Measurements from ENCODE around the gene OOEP.

The OOEP gene

DNA sequence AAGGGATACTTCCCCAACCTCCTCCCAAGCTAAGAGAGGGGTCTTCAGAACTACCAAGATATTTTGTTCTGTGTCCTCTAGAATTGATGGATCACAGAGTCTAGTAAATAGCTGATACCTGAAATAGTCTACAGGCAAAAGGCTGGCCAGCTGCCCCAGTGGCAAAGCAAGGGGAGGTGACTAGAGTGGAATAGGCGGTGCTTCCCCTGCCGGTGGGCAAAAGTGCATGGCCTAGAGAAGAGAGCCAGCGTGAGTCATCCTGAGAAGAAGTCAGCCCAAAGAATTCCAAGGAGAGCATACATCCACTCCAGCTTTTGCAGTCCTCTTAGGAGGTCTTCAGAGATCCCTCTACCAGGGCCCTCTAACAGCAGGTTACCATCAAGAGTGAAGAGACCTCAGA lies 30.4 kb downstream of the OOEP start:
- no peak for FAIRE-seq

DNA sequence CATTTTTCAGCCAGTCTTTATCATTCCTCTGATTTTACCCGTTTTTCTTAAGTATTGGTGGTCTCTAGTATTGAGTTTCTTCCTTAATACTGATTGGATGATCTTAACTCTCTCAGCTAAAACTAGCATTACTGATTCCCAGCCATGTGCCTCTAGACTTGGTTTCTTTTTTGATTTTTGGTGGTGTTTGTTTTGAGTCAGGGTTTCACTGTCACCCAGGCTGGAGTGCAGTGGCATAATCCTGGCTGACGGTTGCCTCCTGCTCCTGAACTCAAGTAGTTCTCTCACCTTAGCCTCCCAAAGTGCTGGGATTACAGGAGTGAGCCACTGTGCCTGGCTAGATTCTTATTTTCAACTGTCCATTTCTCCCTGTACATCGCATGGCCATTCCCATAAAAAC lies 40.5 kb downstream of the OOEP start:
- TF ChIP-seq POLR2AphosphoS5 (IDR thresholded peaks at IDR 0.05; ENCODE audit: low read depth, low read length) = no peak
- no peak for TF ChIP-seq TAF1 (IDR thresholded peaks at IDR 0.05; ENCODE audit: borderline replicate concordance, low read depth, low read length)
- TF ChIP-seq POLR2A (IDR thresholded peaks at IDR 0.05; ENCODE audit: low read depth, low read length) = no peak
- DNase-seq (ENCODE audit: insufficient read length) = no peak
- FAIRE-seq = peak; percentile 30

More for the DNA sequence above, 30.4 kb downstream of the OOEP start:
- DNase-seq (ENCODE audit: insufficient read length) = no peak
- TF ChIP-seq TAF1 (IDR thresholded peaks at IDR 0.05; ENCODE audit: borderline replicate concordance, low read depth, low read length) (no peak), POLR2AphosphoS5 (IDR thresholded peaks at IDR 0.05; ENCODE audit: low read depth, low read length) (no peak), POLR2A (IDR thresholded peaks at IDR 0.05; ENCODE audit: low read depth, low read length) (no peak)

DNA sequence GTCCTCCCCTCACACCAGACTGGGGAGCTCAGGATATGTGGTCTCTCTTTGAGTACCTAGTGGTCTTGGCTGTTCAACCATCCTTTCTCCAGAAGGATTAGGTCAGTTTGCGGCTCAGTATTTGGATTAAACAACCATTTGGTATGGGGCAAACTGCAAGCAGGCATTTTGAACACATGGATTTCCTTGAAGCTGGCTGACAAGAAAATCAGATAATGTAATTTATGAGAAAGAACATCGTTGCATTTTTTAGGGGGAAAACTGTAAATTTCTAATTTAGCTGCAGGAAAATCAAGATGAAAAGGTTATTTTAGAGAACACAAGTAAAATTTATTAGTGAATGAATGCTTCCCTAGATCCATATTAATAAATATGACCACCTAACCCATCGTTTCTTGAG lies 40.9 kb downstream of the OOEP start:
- DNase-seq (ENCODE audit: insufficient read length) (no peak), FAIRE-seq (no peak)
- TF ChIP-seq POLR2A (IDR thresholded peaks at IDR 0.05; ENCODE audit: low read depth, low read length) (no peak), TAF1 (IDR thresholded peaks at IDR 0.05; ENCODE audit: borderline replicate concordance, low read depth, low read length) (no peak), POLR2AphosphoS5 (IDR thresholded peaks at IDR 0.05; ENCODE audit: low read depth, low read length) (no peak)

DNA sequence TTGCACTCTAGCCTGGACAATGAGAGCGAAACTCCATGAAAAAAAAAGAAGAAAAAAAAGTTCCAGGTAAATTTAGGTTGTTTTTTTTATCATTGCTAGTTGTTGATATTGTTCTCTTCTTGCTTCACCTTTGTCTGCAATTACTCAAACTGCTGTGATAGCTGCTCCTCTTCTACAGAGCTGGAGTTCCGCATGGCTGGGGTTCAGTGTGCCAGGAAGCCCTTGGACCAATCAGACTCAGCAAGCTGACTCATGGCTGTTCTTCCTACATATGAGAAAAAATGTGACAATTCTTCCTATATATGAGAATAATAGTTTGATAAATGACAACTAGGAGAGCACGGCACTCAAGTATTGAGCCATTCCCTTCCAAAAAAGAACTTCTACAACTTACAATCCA lies 44.0 kb downstream of the OOEP start:
- FAIRE-seq = no peak
- no peak for DNase-seq (ENCODE audit: insufficient read length)
- TF ChIP-seq POLR2A (IDR thresholded peaks at IDR 0.05; ENCODE audit: low read depth, low read length) = no peak
- no peak for TF ChIP-seq POLR2AphosphoS5 (IDR thresholded peaks at IDR 0.05; ENCODE audit: low read depth, low read length)
- no peak for TF ChIP-seq TAF1 (IDR thresholded peaks at IDR 0.05; ENCODE audit: borderline replicate concordance, low read depth, low read length)

DNA sequence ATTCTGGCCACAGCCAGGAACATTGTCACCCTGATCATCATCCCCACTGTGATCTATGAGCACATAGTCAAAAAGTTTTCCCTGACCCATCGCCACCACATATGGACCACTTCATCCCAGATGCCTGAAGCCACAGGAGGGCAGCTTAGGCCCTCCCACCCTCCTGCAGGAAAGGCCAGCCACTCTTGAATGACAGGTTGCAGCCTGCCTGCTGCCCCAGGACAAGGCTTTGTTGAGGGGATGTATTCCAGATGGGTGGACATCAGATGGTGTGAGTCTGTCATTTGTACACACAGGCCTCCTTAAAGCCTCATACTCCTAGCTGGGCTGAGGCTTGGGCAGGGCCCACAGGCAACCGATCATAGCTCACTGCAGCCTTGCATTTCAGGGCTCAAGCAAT lies 46.4 kb downstream of the OOEP start:
- no peak for DNase-seq (ENCODE audit: insufficient read length)
- FAIRE-seq = no peak
- TF ChIP-seq POLR2A (IDR thresholded peaks at IDR 0.05; ENCODE audit: low read depth, low read length) = no peak

Data from GM12892 (cell line).